ENCODE results near the gene SAPCD1.

The SAPCD1 gene

GRCh38 chr6:31734821-31735406 is 27.5 kb upstream of the SAPCD1 start:
- ChIA-PET CTCF (interaction anchor here (0.7 to 4.2 kb wide), 4 partner anchors 21 to 216 kb away, joined by 3 to 19 read pairs (median 4); no protein-coding TSS in a partner anchor), POLR2A (interaction anchor here (0.6 to 6.3 kb wide), 14 partner anchors 17 to 194 kb away, joined by 3 to 57 read pairs (median 4); partner anchors contain the start of genes ABHD16A, C6orf47, DDX39B and HSPA1A)
- TF ChIP-seq L3MBTL2 (conservative IDR thresholded peaks at IDR 0.05), result no peak
- TF ChIP-seq FOXM1 (IDR thresholded peaks at IDR 0.05; ENCODE audit: borderline replicate concordance), result no peak
- no peak for TF ChIP-seq SUZ12 (IDR thresholded peaks at IDR 0.05)
- no peak for TF ChIP-seq TARDBP (IDR thresholded peaks at IDR 0.05)
- TF ChIP-seq ZNF384 (IDR thresholded peaks at IDR 0.05), result no peak
- TF ChIP-seq FOXK2 (IDR thresholded peaks at IDR 0.05), result no peak
- no peak for TF ChIP-seq BHLHE40 (IDR thresholded peaks at IDR 0.05; ENCODE audit: borderline replicate concordance)
- TF ChIP-seq CTBP1 (IDR thresholded peaks at IDR 0.05; ENCODE audit: borderline replicate concordance), result no peak
- no peak for TF ChIP-seq LEF1 (IDR thresholded peaks at IDR 0.05; ENCODE audit: borderline replicate concordance)
- TF ChIP-seq ELF4 (IDR thresholded peaks at IDR 0.05), result no peak
- no peak for DNase-seq (ENCODE audit: extremely low spot score)

GRCh38 chr6:31736021-31736767 is 26.3 kb upstream of the SAPCD1 start, which contains the start of gene CLIC1:
Gene CLIC1 (minus strand): TSS chr6:31736530. CDS start chr6:31736300, 230 bp downstream.
- ChIA-PET POLR2A (interaction anchor here (0.6 to 6.3 kb wide), 16 partner anchors 11 to 127 kb away, joined by 3 to 57 read pairs (median 4); partner anchors contain the start of genes ABHD16A, C6orf47, GPANK1 and HSPA1B), CTCF (interaction anchor here (0.9 to 1.2 kb wide), 2 partner anchors 34 to 71 kb away, joined by 3 read pairs; partner anchors contain the start of gene LSM2)
- DNase-seq (ENCODE audit: extremely low spot score), result peak; percentile 74
- TF ChIP-seq ELF4 (IDR thresholded peaks at IDR 0.05) (peak; percentile 63; the same call in 1 of the 2 replicates), LEF1 (IDR thresholded peaks at IDR 0.05; ENCODE audit: borderline replicate concordance) (no peak), L3MBTL2 (conservative IDR thresholded peaks at IDR 0.05) (peak; percentile 93)

- CTCF ChIA-PET, result interaction anchor here (0.9 to 2.5 kb wide), 2 partner anchors 7 to 33 kb away, joined by 3 to 12 read pairs; partner anchors contain the start of gene DDAH2
Observed at GRCh38 chr6:31736768-31737314, 25.6 kb upstream of the SAPCD1 start.

GRCh38 chr6:31737315-31737990 is 25.0 kb upstream of the SAPCD1 start:
- DNase-seq (ENCODE audit: extremely low spot score), result no peak
- POLR2A ChIA-PET, result interaction anchor here (0.8 to 6.3 kb wide), 14 partner anchors 8 to 223 kb away, joined by 3 to 57 read pairs (median 4); partner anchors contain the start of genes DDAH2, DDX39B, GPANK1 and HSPA1A
- CTCF ChIA-PET, result interaction anchor here (0.6 to 2.5 kb wide), 6 partner anchors 8 to 93 kb away, joined by 3 to 12 read pairs (median 3); partner anchors contain the start of gene DDAH2
- TF ChIP-seq FOXK2 (IDR thresholded peaks at IDR 0.05) (no peak), SP1 (IDR thresholded peaks at IDR 0.05) (no peak), FOXA1 (IDR thresholded peaks at IDR 0.05) (no peak), CTBP1 (IDR thresholded peaks at IDR 0.05; ENCODE audit: borderline replicate concordance) (no peak), LEF1 (IDR thresholded peaks at IDR 0.05; ENCODE audit: borderline replicate concordance) (no peak), HDGF (IDR thresholded peaks at IDR 0.05; ENCODE audit: borderline replicate concordance) (no peak), NFRKB (IDR thresholded peaks at IDR 0.05) (no peak), BHLHE40 (IDR thresholded peaks at IDR 0.05; ENCODE audit: borderline replicate concordance) (no peak), ARNT (IDR thresholded peaks at IDR 0.05) (no peak), FOXM1 (IDR thresholded peaks at IDR 0.05; ENCODE audit: borderline replicate concordance) (no peak), TARDBP (IDR thresholded peaks at IDR 0.05) (no peak), ELF4 (IDR thresholded peaks at IDR 0.05) (no peak), ZNF384 (IDR thresholded peaks at IDR 0.05) (no peak), PKNOX1 (IDR thresholded peaks at IDR 0.05) (no peak), L3MBTL2 (conservative IDR thresholded peaks at IDR 0.05) (no peak), SUZ12 (IDR thresholded peaks at IDR 0.05) (no peak)

More at GRCh38 chr6:31736768-31737314, 25.6 kb upstream of the SAPCD1 start:
- POLR2A ChIA-PET, result interaction anchor here (0.7 to 6.3 kb wide), 13 partner anchors 11 to 91 kb away, joined by 3 to 57 read pairs (median 5); partner anchors contain the start of genes ABHD16A, GPANK1, HSPA1B and HSPA1L
- DNase-seq (ENCODE audit: extremely low spot score), result no peak
- no peak for TF ChIP-seq HDGF (IDR thresholded peaks at IDR 0.05; ENCODE audit: borderline replicate concordance)
- TF ChIP-seq CTBP1 (IDR thresholded peaks at IDR 0.05; ENCODE audit: borderline replicate concordance), result no peak
- no peak for TF ChIP-seq LEF1 (IDR thresholded peaks at IDR 0.05; ENCODE audit: borderline replicate concordance)
- TF ChIP-seq SUZ12 (IDR thresholded peaks at IDR 0.05), result no peak
- no peak for TF ChIP-seq NFRKB (IDR thresholded peaks at IDR 0.05)
- TF ChIP-seq PKNOX1 (IDR thresholded peaks at IDR 0.05), result no peak
- no peak for TF ChIP-seq FOXK2 (IDR thresholded peaks at IDR 0.05)
- no peak for TF ChIP-seq SP1 (IDR thresholded peaks at IDR 0.05)
